GM21717 (cell line): Measurements from ENCODE around the gene PRKAG1.

ENCODE experiments used
- ATAC-seq: cut with Tn5 transposase; IDR thresholded peaks from one replicate; pipeline ENCODE4 v1.9.1; 2021; ENCODE audit warnings: mild to moderate bottlenecking, moderate library complexity; ENCODE audit not compliant: unreplicated experiment

Gene PRKAG1

DNA sequence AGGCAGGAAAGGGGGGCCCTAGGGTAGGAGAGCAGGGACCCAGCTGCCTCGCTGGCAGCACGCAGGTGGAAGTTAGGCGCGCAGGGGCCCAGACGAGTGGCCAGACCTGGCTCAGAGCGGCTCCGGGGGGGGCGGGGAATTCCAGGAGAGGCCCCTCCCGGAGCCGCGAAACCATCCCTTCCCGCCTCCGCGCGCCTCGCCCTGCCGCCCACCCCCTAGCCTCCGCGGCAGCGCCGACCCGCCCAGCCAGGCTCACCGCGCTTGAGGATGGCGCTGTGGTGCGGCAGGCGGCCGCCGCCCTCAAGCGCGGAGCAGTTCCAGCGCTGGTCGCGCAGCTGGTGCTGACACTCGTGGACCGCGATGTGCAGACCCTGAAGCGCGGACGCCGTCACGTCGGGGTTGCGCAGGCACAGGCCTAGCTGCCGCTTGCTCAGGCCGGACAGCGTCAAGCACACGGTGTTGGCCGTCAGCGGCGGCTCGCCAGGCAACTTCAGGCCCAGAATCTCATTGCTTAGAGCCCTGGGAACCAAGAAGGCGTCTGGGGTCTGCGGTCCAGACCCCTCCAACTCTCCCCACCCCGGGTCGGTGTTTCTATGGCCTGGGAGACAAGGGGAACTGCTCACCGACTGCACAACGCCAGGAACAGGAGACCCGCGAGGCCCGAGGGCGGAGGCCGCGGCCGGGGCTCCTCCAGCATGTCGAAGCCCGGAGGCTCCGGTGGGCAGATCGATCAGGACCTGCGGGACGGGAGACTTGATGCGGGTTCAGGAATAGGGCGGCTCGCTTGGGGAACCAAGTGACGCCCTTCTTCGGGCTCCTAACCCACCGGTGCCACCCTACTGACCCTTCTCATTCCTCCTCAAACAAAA, 48.5 kb downstream of the PRKAG1 start:
- no peak for ATAC-seq

DNA sequence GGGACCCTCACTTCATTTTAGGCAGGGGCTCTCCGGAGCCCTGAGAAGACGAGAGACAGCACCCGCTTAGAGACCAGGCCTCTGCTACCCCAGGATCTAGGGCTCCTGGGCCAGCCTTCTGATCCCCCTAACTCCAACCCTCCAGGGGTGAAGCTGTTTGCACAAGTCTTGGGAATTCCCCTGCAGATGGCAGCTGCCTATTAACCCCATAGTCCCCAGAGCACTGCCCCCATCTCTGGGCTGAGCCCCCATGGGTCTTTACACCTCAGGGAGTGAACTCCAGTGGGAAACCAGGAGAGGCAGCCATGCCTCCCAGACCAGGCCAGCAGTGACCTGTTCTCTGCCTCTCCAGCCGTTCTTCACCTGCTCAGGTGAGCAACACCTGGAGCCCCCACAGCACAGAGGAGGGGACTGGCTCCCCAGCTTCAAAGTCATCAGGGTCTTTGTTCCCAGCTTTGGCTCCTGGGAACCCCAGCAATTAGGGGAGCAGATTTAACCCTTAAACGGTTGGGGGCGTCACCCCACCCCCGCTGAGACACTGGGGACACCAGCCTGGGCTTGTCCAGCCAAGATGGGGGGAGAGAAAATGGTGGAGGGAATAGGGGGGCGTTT, 49.3 kb downstream of the PRKAG1 start:
- ATAC-seq = no peak

- no peak for ATAC-seq
These were observed 50.1 kb downstream of the PRKAG1 start for GRCh38 chr12:48968467-48968866.

DNA sequence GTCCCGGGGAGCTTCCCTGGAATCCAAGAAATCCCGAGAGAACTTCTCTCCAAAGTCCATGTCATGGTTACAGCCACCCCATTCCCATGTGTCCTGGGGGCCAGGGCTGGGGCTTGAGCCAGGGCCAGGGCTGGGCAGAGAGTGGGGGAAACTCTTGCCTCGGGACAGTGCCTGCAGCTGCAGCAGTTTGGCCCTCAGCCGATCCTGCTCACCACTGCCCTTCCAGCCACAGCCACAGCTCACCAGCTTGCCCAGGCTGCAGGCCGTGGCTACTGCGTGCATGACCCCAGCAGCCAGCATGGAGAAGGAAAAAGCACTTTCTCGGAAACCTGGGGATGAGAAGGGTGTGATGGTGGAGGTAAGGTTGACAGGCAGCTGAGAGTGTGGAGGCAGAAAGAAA, 50.6 kb downstream of the PRKAG1 start:
- no peak for ATAC-seq

- no peak for ATAC-seq
These were observed 52.2 kb downstream of the PRKAG1 start for GRCh38 chr12:48966177-48966895.

GRCh38 chr12:48965298-48965838, 53.2 kb downstream of the PRKAG1 start:
- no peak for ATAC-seq

DNA sequence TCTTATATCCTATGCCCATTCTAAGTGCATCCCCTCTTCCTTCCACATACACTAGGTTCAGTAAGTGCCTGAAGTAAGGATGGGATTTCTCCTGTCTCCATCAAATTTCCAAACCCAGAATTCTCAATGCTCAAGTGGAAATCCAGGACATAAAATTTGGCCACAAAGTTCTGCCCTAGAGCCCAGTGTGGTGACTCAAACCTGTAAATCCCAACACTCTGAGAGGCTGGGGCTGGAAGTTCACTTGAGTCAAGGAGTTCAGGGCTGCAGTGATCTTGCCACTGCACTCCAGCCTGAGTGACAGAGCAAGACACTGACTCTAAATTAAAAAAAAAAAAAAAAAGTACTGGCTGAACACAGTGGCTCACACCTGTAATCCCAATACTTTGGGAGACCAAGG, 56.8 kb downstream of the PRKAG1 start:
- no peak for ATAC-seq

GRCh38 chr12:48961331-48961730, 57.2 kb downstream of the PRKAG1 start:
- ATAC-seq = no peak

- ATAC-seq = no peak
These were observed 57.7 kb downstream of the PRKAG1 start for GRCh38 chr12:48960834-48961233.

DNA sequence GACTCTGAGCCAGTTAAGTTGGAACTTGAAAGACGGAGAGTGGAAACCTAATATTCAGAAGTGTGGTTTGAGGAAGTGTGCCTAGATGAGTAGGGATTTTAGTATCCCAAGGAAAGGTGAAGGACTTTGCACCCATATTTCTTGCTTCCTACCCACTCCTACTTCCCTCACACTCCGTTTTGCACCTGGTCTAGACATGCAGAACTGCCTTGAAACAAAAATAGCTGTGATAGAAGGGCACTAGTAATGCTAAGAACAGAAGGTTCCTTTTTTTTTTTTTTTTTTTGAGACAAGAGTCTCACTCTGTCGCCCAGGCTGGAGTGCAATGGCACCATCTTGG, 60.6 kb downstream of the PRKAG1 start:
- no peak for ATAC-seq

- ATAC-seq = peak; percentile 84
These were observed 61.2 kb downstream of the PRKAG1 start, which contains the start of gene ARF3 for GRCh38 chr12:48957141-48958048. Gene ARF3, minus strand, starts transcription at chr12:48957487. Its CDS starts 16,392 bp downstream, at chr12:48941095.

DNA sequence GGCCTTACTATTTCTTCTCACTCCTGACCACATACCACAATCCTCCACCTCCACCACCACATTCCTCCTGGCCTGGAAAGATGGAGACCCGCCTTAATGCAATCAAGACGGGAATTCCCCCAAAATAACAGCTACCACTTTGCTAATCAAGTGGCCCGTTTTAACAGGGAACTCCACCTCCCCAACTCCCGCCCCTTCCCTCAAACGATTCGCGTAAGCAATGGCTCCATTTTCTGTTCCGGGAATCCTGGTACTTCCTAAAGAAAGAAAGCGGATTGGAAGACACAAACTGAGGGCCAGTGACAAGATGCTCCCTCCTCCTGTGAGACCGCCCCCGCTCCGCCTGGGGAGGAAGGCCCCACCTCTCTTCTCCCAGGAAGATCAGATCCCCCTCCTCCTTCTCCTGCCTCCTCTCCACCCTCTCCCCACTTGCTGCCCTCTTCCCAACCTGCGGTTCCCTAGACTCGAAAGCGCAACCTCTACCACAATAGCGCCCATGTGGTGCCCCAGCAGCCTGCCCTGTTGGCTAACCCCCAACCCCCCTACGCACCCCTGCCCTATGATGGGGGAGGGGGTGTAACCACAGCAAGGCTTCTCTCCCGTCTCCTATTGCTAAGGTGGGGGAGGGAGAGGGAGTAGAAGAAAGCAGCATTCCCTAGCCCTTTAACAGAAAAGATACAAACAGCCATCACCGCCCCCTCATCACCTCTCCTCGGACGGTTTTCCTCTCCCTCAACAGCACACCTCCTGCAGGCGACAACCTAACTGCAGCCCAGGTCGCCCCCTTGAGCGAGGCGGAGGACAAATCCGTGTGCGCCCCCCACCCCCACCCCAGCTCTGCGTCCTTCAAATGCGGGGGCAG, 62.1 kb downstream of the PRKAG1 start:
- ATAC-seq = no peak

- ATAC-seq = no peak
These were observed 63.6 kb downstream of the PRKAG1 start for GRCh38 chr12:48954841-48955501.

- ATAC-seq = no peak
These were observed 64.5 kb downstream of the PRKAG1 start for GRCh38 chr12:48954061-48954460.

- ATAC-seq = no peak
These were observed 65.9 kb downstream of the PRKAG1 start for GRCh38 chr12:48952691-48953090.
